GM12872 (cell line): Measurements from ENCODE around the gene ZCCHC24.

Experiments used
- CTCF ChIP-seq: IDR thresholded peaks from 3 replicates; pipeline ENCODE4 v1.5.1; 2011; ENCODE audit warnings: low read depth, mild to moderate bottlenecking, low read length, moderate library complexity; ENCODE audit not compliant: insufficient read depth

Gene ZCCHC24

DNA sequence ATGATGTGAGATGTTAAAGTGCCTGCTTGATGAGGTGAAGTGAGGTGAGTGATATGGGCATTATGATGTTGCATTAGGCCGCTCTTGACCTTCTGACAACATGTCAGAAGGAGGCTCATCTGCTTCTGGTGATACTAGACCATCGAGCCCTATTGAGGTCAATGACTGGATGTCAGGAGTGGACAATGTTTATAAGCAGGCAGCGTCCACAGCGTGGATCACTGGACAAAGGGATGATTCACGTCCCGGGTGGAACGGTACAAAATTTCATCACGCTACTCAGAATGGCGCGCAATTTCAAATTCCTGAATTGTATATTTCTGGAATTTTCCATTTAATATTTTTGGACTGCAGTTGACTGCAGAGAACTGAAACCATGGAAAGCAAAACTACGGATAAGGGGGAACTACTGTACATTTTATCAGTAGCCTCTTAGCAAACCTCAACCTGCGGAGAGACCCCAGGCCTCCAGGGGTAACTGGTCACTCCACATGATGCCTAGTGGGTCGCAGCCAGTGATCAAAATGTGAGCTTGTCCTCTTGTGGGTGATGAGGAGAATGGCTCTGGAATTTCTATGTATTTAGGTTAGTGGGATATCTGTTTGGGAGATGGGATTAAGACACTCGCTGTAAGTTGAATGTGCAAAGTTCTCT is 5.7 kb upstream of the ZCCHC24 start:
- no peak for TF ChIP-seq CTCF

DNA sequence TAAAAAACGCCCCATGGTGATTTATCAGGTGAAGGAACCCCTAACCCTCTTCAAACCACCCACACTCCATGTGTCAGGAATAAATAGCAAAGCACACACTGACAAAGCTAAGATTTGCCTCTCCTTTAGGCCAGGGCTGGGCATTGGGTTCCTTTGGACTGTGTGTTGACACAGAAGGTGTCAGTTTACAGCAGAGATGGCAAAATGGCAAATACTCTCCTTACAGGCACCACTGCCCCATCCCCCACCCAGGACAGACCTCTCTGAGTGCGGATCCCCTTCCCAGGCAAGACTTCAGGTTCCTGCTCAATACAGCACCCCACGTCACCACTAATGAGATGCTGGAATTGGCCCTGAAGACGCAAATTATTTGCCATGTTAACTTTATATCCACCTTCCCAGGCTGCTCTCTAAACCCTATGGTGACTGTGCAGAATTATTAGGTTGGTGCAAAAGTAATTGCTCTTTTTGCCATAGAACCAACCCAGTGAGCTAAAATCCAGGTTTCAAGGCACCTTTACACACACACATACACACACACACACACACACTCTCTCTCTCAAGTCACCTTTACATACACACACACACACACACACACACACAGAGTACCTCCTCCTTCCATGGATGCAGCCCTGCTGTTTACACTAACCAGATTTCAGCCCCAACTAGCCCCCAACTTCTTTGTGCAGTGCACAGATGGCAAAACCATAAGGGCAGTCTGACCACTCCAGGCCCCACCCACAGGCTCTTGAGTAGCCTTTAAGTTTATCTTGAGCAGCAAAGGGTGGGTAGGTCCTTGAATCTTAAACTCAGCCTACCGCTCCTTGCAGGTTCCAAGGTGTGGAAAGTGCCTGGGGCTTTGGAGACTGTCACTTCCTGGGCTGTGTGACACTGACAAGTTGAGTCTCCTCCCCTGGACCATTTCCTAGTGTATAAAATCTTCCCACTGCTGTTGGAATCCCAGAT is 4.0 kb upstream of the ZCCHC24 start:
- no peak for TF ChIP-seq CTCF

GRCh38 chr10:79448732-79449049 is 3.3 kb upstream of the ZCCHC24 start:
- TF ChIP-seq CTCF: no peak

GRCh38 chr10:79447911-79448731 is 2.7 kb upstream of the ZCCHC24 start:
- TF ChIP-seq CTCF: no peak

DNA sequence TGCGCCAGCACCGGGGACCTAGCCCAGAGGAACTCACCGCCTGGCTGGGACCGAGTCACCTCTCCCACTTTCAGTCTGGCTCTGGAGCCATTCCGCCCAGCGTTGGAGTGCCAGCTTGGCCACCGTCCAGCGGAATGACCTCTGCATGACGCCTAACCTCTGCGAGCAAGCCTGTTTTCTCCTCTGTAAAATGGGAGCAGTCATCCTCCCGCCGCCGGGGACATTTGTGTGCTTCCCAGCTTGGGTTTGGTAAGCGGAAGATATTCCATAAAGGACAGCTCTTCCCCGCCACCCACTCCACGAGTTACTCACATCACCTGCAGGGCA is 1.3 kb upstream of the ZCCHC24 start:
- TF ChIP-seq CTCF: no peak

DNA sequence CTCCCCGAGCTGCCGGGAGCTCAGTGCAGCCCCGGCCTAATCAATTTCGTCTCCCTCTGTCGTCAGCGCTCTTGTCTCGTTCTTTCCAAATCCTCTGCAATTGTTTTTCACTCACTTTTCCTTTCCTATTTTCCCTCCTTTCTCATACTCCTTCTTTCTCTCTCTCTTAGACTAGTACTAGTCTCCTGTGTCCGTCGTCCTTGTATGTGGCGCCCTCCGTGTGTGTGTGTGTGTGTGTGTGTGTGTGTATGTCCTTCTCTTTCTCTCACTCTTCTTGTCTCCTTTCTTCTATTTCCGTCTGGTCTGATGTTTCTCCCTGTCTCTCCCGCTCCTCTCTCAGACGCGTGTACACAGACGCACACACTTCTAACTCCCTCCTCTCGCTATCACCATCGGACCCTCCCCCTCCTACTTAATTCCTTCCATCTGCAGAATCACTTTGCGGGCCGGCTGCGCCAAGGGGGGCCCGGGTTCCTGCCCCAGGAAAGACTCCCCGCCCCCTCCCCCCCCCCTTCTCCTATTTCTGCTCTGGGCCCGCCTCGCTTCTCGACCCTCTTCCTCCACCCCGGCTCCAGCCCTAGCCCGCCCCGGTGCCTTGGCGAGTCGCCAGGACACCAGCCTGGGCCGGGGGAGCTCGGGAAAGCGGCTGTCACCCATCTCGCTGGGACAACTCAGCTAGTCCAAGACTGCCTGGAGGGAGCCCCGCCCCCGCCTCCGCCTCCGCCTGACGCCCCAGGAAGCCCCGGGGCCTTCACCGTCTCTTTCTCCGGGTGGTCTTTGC is 743 bp upstream of the ZCCHC24 start:
- no peak for TF ChIP-seq CTCF
